KMS-11 (cell line): ENCODE data around the gene CUEDC1.

Experiments
- H2AFZ ChIP-seq: fragments of 200-600 bp; sonication (generic); 2 replicates; pipeline ENCODE4 v1.6.1; 2016; ENCODE audit warnings: antibody characterized with exemption, mixed run types, low read depth
- H3K27ac ChIP-seq: fragments of 200-600 bp; sonication (generic); 2 replicates; pipeline ENCODE4 v1.6.1; 2016; ENCODE audit warnings: mild to moderate bottlenecking, mixed run types
- H3K27me3 ChIP-seq: fragments of 200-600 bp; sonication (generic); 2 replicates; pipeline ENCODE4 v1.6.1; 2017; ENCODE audit warnings: mild to moderate bottlenecking, low read depth, mixed run types, moderate library complexity; ENCODE audit not compliant: insufficient read depth
- H3K36me3 ChIP-seq: fragments of 200-600 bp; sonication (generic); 2 replicates; pipeline ENCODE4 v1.6.1; 2017; ENCODE audit warnings: mild to moderate bottlenecking, mixed run types; ENCODE audit not compliant: insufficient read depth
- H3K4me1 ChIP-seq: fragments of 200-600 bp; sonication (generic); 2 replicates; pipeline ENCODE4 v1.6.1; 2016; ENCODE audit warnings: mild to moderate bottlenecking, low read depth, mixed run types; ENCODE audit not compliant: poor library complexity, severe bottlenecking
- H3K4me2 ChIP-seq: fragments of 200-600 bp; sonication (generic); 2 replicates; pipeline ENCODE4 v1.7.0; 2016; ENCODE audit warnings: mild to moderate bottlenecking, mixed run types
- H3K4me3 ChIP-seq: fragments of 200-600 bp; sonication (generic); IDR thresholded peaks from 2 replicates; pipeline ENCODE4 v1.6.1; 2017; ENCODE audit warnings: low read depth, low read length, mixed read lengths; ENCODE audit not compliant: insufficient read depth
- H3K79me2 ChIP-seq: fragments of 200-600 bp; sonication (generic); 2 replicates; pipeline ENCODE4 v1.6.1; 2016; ENCODE audit warnings: low read depth, mixed run types; ENCODE audit not compliant: insufficient read depth
- H3K9ac ChIP-seq: fragments of 200-600 bp; sonication (generic); 2 replicates; pipeline ENCODE4 v1.6.1; 2016; ENCODE audit warnings: mild to moderate bottlenecking, mixed run types
- H4K20me1 ChIP-seq: fragments of 200-600 bp; sonication (generic); 2 replicates; pipeline ENCODE4 v1.6.1; 2016; ENCODE audit warnings: mild to moderate bottlenecking, mixed run types; ENCODE audit not compliant: insufficient read depth
- TF ChIP-seq, protein P1 (sequence below): fragments of 200-600 bp; sonication (generic); conservative IDR thresholded peaks from 2 replicates; pipeline ENCODE4 v1.6.1; 2017; ENCODE audit warnings: low read depth, mild to moderate bottlenecking, antibody characterized with exemption, low read length, moderate library complexity, mixed read lengths

CUEDC1 gene

GRCh38 chr17:57867126-57867525 lies 88.1 kb downstream of the CUEDC1 start:
- no peak overlapping the region for H3K4me3 ChIP-seq
- no peaks in the 10 kb centered on the region for H3K36me3 ChIP-seq
- H4K20me1 ChIP-seq = no peaks in the 10 kb centered on the region
- no peak overlapping the region for H3K27ac ChIP-seq
- TF ChIP-seq, protein P1, sequence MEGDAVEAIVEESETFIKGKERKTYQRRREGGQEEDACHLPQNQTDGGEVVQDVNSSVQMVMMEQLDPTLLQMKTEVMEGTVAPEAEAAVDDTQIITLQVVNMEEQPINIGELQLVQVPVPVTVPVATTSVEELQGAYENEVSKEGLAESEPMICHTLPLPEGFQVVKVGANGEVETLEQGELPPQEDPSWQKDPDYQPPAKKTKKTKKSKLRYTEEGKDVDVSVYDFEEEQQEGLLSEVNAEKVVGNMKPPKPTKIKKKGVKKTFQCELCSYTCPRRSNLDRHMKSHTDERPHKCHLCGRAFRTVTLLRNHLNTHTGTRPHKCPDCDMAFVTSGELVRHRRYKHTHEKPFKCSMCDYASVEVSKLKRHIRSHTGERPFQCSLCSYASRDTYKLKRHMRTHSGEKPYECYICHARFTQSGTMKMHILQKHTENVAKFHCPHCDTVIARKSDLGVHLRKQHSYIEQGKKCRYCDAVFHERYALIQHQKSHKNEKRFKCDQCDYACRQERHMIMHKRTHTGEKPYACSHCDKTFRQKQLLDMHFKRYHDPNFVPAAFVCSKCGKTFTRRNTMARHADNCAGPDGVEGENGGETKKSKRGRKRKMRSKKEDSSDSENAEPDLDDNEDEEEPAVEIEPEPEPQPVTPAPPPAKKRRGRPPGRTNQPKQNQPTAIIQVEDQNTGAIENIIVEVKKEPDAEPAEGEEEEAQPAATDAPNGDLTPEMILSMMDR = no peak
- no peaks in the 10 kb centered on the region for H3K4me1 ChIP-seq
- no peaks in the 10 kb centered on the region for H3K27me3 ChIP-seq
- H3K79me2 ChIP-seq = no peaks in the 10 kb centered on the region
- H2AFZ ChIP-seq = no peak overlapping the region
- no peak overlapping the region for H3K4me2 ChIP-seq
- H3K9ac ChIP-seq = no peak overlapping the region

DNA sequence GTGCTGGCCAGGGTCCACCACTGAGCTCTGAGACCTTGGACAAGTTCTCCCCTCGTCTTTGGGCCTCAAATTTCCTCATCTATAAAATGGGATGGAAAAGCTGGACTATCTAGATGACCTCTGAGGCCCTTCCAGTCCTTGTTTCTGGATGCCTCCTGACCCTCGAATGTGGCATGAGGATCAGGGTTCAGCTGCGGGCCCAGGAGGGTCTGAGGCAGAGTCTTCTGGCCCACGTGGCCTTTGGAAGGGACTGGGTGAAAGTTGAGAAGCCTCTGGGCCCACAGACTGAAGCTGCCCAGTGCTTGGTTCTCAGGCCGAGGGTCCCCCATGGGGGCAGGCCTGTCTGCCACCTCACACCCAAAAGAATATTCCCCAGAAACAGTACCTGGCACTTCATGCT lies 88.5 kb downstream of the CUEDC1 start:
- no peak overlapping the region for H2AFZ ChIP-seq
- no peaks in the 10 kb centered on the region for H3K79me2 ChIP-seq
- TF ChIP-seq, protein P1 = no peak
- H3K27ac ChIP-seq = no peak overlapping the region
- H3K4me2 ChIP-seq = no peak overlapping the region
- no peaks in the 10 kb centered on the region for H4K20me1 ChIP-seq
- no peaks in the 10 kb centered on the region for H3K4me1 ChIP-seq
- H3K27me3 ChIP-seq = no peaks in the 10 kb centered on the region
- H3K36me3 ChIP-seq = no peaks in the 10 kb centered on the region
- no peak overlapping the region for H3K4me3 ChIP-seq
- no peak overlapping the region for H3K9ac ChIP-seq

DNA sequence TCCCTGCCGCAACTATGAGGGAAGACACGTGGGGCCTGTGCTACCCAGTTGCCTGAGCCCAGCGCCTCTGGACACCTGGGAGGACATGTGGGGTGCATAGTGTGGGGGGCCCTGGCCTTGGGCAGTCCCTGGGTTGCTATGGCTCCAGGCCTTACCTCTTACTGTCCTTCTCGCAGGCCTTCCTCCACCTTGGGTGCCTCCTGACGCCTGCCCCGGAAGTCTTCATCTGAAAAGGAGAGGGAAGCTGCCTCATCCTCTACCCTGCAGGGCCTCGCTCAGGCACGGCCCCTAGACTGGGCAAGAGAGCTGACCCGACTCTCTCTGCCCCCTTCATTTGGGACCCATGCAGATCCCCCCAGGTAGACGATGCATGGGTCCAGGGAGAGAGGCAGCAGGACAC lies 88.9 kb downstream of the CUEDC1 start:
- Histone ChIP-seq H3K4me1 (no peaks in the 10 kb centered on the region), H3K79me2 (no peaks in the 10 kb centered on the region), H3K27ac (no peak overlapping the region), H4K20me1 (no peaks in the 10 kb centered on the region), H3K36me3 (no peaks in the 10 kb centered on the region), H3K9ac (no peak overlapping the region), H3K4me2 (no peak overlapping the region), H3K4me3 (no peak overlapping the region), H2AFZ (no peak overlapping the region), H3K27me3 (no peaks in the 10 kb centered on the region; the same call in 1 of the 2 replicates)
- TF ChIP-seq, protein P1 = no peak

DNA sequence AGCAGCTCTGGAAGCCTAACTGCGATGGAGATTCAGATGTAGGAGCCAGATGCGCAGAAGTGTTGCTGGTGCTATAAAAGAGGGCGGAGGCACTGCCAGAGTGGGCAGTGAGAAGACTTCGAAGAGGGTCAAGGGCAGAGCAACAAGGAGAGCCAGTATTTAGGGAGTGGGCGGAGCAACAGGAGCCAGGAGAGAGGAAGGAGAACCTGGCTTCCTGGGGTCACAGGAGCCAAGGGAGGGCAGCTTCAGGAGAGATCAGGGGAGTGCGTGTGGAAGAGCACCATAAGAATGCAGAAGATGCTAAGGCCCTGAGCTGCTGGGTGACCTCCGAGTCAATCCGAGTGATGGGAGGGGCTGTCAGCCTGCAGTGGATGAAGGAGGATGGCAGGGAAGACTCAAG lies 90.9 kb downstream of the CUEDC1 start:
- TF ChIP-seq, protein P1 = no peak
- H3K36me3 ChIP-seq = no peaks in the 10 kb centered on the region
- no peaks in the 10 kb centered on the region for H3K4me1 ChIP-seq
- H3K4me3 ChIP-seq = no peak overlapping the region
- no peak overlapping the region for H2AFZ ChIP-seq
- H3K9ac ChIP-seq = no peak overlapping the region
- no peaks in the 10 kb centered on the region for H4K20me1 ChIP-seq
- no peaks in the 10 kb centered on the region for H3K79me2 ChIP-seq
- H3K27ac ChIP-seq = no peak overlapping the region
- no peak overlapping the region for H3K4me2 ChIP-seq
- peaks cover under 1% of the 10 kb centered on the region; the same call in 1 of the 2 replicates for H3K27me3 ChIP-seq
